ENCODE data around the gene IL10. TPM values are rescaled to one million over a fixed set of nuclear protein-coding genes. Genes with fewer than 3 reads are reported as not detected.

The IL10 gene
- total RNA-seq, 1 donor from 2014 or later, result not detected

GRCh38 chr1:206732508-206732907 lies 39.8 kb downstream of the IL10 start:
- H3K9me3 Mint-ChIP-seq, result no peaks in the 10 kb centered on the region
- no peak overlapping the region for H3K4me3 Mint-ChIP-seq
- no peaks in the 10 kb centered on the region for H3K36me3 Mint-ChIP-seq (ENCODE audit: low read depth)
- H3K27ac Mint-ChIP-seq (ENCODE audit: unreplicated experiment), result no peak overlapping the region
- H3K27me3 Mint-ChIP-seq (ENCODE audit: low read depth), result no peaks in the 10 kb centered on the region
- no peak for TF ChIP-seq CTCF (conservative IDR thresholded peaks at IDR 0.05)
- H3K4me1 Mint-ChIP-seq, result peaks cover 2% of the 10 kb centered on the region
- DNase-seq (ENCODE audit: low read depth, low spot score), result no peak

- Mint-ChIP-seq H3K36me3 (ENCODE audit: low read depth) (no peaks in the 10 kb centered on the region), H3K4me3 (no peak overlapping the region), H3K27me3 (ENCODE audit: low read depth) (no peaks in the 10 kb centered on the region), H3K4me1 (peaks cover 9% of the 10 kb centered on the region), H3K9me3 (no peaks in the 10 kb centered on the region), H3K27ac (ENCODE audit: unreplicated experiment) (no peak overlapping the region)
- DNase-seq (ENCODE audit: low read depth, low spot score), result no peak
- no peak for TF ChIP-seq CTCF (conservative IDR thresholded peaks at IDR 0.05)
Observed at GRCh38 chr1:206729507-206729906, 42.8 kb downstream of the IL10 start.

DNA sequence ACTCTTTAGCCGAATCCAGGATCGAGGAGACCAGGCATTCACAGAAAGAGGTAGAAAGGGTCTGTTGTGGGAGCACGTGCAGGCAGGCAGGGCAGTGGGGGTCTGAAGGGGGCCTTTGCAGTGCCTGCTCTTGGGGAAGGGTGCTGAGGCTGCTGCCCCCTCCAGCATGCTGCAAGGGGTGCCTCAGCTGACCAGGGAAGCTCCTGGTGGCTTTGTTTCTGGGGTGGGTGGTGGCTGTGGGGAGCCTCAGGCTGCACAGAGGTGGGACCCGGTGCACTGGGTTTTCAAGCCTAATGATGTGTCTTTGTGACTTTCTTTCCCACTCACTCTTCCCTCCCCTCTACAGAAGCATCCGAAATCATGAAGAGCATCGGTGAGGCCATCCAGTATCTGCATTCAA lies 43.2 kb downstream of the IL10 start:
- peak overlapping the region; percentile 52 for H3K27ac Mint-ChIP-seq (ENCODE audit: unreplicated experiment)
- H3K36me3 Mint-ChIP-seq (ENCODE audit: low read depth), result no peaks in the 10 kb centered on the region
- H3K9me3 Mint-ChIP-seq, result no peaks in the 10 kb centered on the region
- peaks cover 12% of the 10 kb centered on the region for H3K4me1 Mint-ChIP-seq
- H3K27me3 Mint-ChIP-seq (ENCODE audit: low read depth), result no peaks in the 10 kb centered on the region
- no peak overlapping the region for H3K4me3 Mint-ChIP-seq
- no peak for DNase-seq (ENCODE audit: low read depth, low spot score)
- TF ChIP-seq CTCF (conservative IDR thresholded peaks at IDR 0.05), result no peak

GRCh38 chr1:206728697-206728987 lies 43.7 kb downstream of the IL10 start:
- peaks cover 16% of the 10 kb centered on the region for H3K4me1 Mint-ChIP-seq
- peak overlapping the region; percentile 52 for H3K27ac Mint-ChIP-seq (ENCODE audit: unreplicated experiment)
- H3K27me3 Mint-ChIP-seq (ENCODE audit: low read depth), result no peaks in the 10 kb centered on the region

GRCh38 chr1:206727981-206728696 lies 44.2 kb downstream of the IL10 start:
- peaks cover 16% of the 10 kb centered on the region for H3K4me1 Mint-ChIP-seq
- H3K9me3 Mint-ChIP-seq, result no peaks in the 10 kb centered on the region
- DNase-seq (ENCODE audit: low read depth, low spot score), result no peak
- no peak overlapping the region for H3K4me3 Mint-ChIP-seq
- H3K27me3 Mint-ChIP-seq (ENCODE audit: low read depth), result no peaks in the 10 kb centered on the region
- no peak for TF ChIP-seq CTCF (conservative IDR thresholded peaks at IDR 0.05)
- H3K36me3 Mint-ChIP-seq (ENCODE audit: low read depth), result no peaks in the 10 kb centered on the region
- no peak overlapping the region for H3K27ac Mint-ChIP-seq (ENCODE audit: unreplicated experiment)

More at GRCh38 chr1:206728697-206728987, 43.7 kb downstream of the IL10 start:
- Mint-ChIP-seq H3K36me3 (ENCODE audit: low read depth) (no peaks in the 10 kb centered on the region), H3K9me3 (no peaks in the 10 kb centered on the region), H3K4me3 (no peak overlapping the region)
- no peak for TF ChIP-seq CTCF (conservative IDR thresholded peaks at IDR 0.05)
- no peak for DNase-seq (ENCODE audit: low read depth, low spot score)
